HEK293 (cell line): Measurements from ENCODE around the gene TRMT44.

ENCODE experiments used
- ELK4 ChIP-seq: IDR thresholded peaks from 2 replicates; pipeline ENCODE4 v1.6.1; 2011; ENCODE audit warnings: mild to moderate bottlenecking, low read depth, low read length, borderline replicate concordance
- GLI4 ChIP-seq: fragments of 450-650 bp; formaldehyde crosslinking; IDR thresholded peaks from 2 replicates; pipeline ENCODE4 v1.5.1; 2016; ENCODE audit warnings: missing biosample characterization, missing genetic modification characterization
- KLF1 ChIP-seq: fragments of 450-650 bp; formaldehyde crosslinking; IDR thresholded peaks from 2 replicates; pipeline ENCODE4 v1.5.1; 2016; ENCODE audit warnings: missing biosample characterization, missing genetic modification characterization
- SCRT1 ChIP-seq: fragments of 450-650 bp; formaldehyde crosslinking; IDR thresholded peaks from 2 replicates; pipeline ENCODE4 v1.5.1; 2016; ENCODE audit warnings: missing biosample characterization, missing genetic modification characterization, borderline replicate concordance
- SETDB1 ChIP-seq: IDR thresholded peaks from one replicate; pipeline ENCODE4 v1.6.1; 2017; ENCODE audit warnings: mild to moderate bottlenecking, low read length, moderate library complexity, mixed read lengths; ENCODE audit not compliant: insufficient read length
- TCF7L2 ChIP-seq: IDR thresholded peaks from 2 replicates; pipeline ENCODE4 v1.6.1; 2011; ENCODE audit warnings: low read depth, mild to moderate bottlenecking, inconsistent platforms, low read length, moderate library complexity, borderline replicate concordance
- YY2 ChIP-seq: fragments of 450-650 bp; formaldehyde crosslinking; IDR thresholded peaks from 2 replicates; pipeline ENCODE4 v1.5.1; 2016; ENCODE audit warnings: missing biosample characterization, missing genetic modification characterization
- ZFP3 ChIP-seq: fragments of 450-650 bp; formaldehyde crosslinking; IDR thresholded peaks from 2 replicates; pipeline ENCODE4 v1.5.1; 2016; ENCODE audit warnings: low read depth, missing biosample characterization, missing genetic modification characterization
- ZFP37 ChIP-seq: fragments of 450-650 bp; formaldehyde crosslinking; IDR thresholded peaks from 2 replicates; pipeline ENCODE4 v1.5.1; 2016; ENCODE audit warnings: missing biosample characterization, missing genetic modification characterization
- ZFP69B ChIP-seq: fragments of 450-650 bp; formaldehyde crosslinking; IDR thresholded peaks from 2 replicates; pipeline ENCODE4 v1.5.1; 2016; ENCODE audit warnings: missing biosample characterization, missing genetic modification characterization
- ZNF132 ChIP-seq: fragments of 450-650 bp; formaldehyde crosslinking; IDR thresholded peaks from 2 replicates; pipeline ENCODE4 v1.5.1; 2017; ENCODE audit warnings: missing biosample characterization, missing genetic modification characterization, borderline replicate concordance
- ZNF138 ChIP-seq: fragments of 450-650 bp; formaldehyde crosslinking; IDR thresholded peaks from 2 replicates; pipeline ENCODE4 v1.5.1; 2016; ENCODE audit warnings: missing biosample characterization, missing genetic modification characterization, borderline replicate concordance
- ZNF140 ChIP-seq: fragments of 450-650 bp; formaldehyde crosslinking; IDR thresholded peaks from 2 replicates; pipeline ENCODE4 v1.5.1; 2016; ENCODE audit warnings: missing biosample characterization, missing genetic modification characterization
- ZNF155 ChIP-seq: fragments of 450-650 bp; formaldehyde crosslinking; IDR thresholded peaks from 2 replicates; pipeline ENCODE4 v1.5.1; 2016; ENCODE audit warnings: missing biosample characterization, missing genetic modification characterization
- ZNF211 ChIP-seq: fragments of 450-650 bp; formaldehyde crosslinking; IDR thresholded peaks from 2 replicates; pipeline ENCODE4 v1.5.1; 2016; ENCODE audit warnings: low read depth, missing biosample characterization, missing genetic modification characterization
- ZNF24 ChIP-seq: fragments of 450-650 bp; formaldehyde crosslinking; IDR thresholded peaks from 2 replicates; pipeline ENCODE4 v1.5.1; 2016; ENCODE audit warnings: missing biosample characterization, missing genetic modification characterization
- ZNF248 ChIP-seq: fragments of 450-650 bp; formaldehyde crosslinking; IDR thresholded peaks from 2 replicates; pipeline ENCODE4 v1.5.1; 2017; ENCODE audit warnings: missing biosample characterization, missing genetic modification characterization
- ZNF280C ChIP-seq: fragments of 450-650 bp; formaldehyde crosslinking; IDR thresholded peaks from 2 replicates; pipeline ENCODE4 v1.5.1; 2016; ENCODE audit warnings: missing biosample characterization, missing genetic modification characterization
- ZNF292 ChIP-seq: fragments of 450-650 bp; formaldehyde crosslinking; IDR thresholded peaks from 2 replicates; pipeline ENCODE4 v1.5.1; 2016; ENCODE audit warnings: low read depth, missing biosample characterization, missing genetic modification characterization, borderline replicate concordance
- ZNF311 ChIP-seq: fragments of 450-650 bp; formaldehyde crosslinking; IDR thresholded peaks from 2 replicates; pipeline ENCODE4 v1.5.1; 2017; ENCODE audit warnings: missing biosample characterization, missing genetic modification characterization, borderline replicate concordance
- ZNF341 ChIP-seq: fragments of 450-650 bp; formaldehyde crosslinking; IDR thresholded peaks from 2 replicates; pipeline ENCODE4; 2016; ENCODE audit warnings: low read depth, missing biosample characterization, missing genetic modification characterization
- ZNF398 ChIP-seq: fragments of 450-650 bp; formaldehyde crosslinking; IDR thresholded peaks from 2 replicates; pipeline ENCODE4 v1.5.1; 2017; ENCODE audit warnings: missing biosample characterization, missing genetic modification characterization
- ZNF510 ChIP-seq: fragments of 450-650 bp; formaldehyde crosslinking; IDR thresholded peaks from 2 replicates; pipeline ENCODE4 v1.5.1; 2018; ENCODE audit warnings: mild to moderate bottlenecking, missing genetic modification characterization, missing biosample characterization; ENCODE audit not compliant: insufficient replicate concordance
- ZNF521 ChIP-seq: fragments of 450-650 bp; formaldehyde crosslinking; IDR thresholded peaks from 2 replicates; pipeline ENCODE4 v1.5.1; 2017; ENCODE audit warnings: missing biosample characterization, mild to moderate bottlenecking, missing genetic modification characterization
- ZNF529 ChIP-seq: fragments of 450-650 bp; formaldehyde crosslinking; IDR thresholded peaks from 2 replicates; pipeline ENCODE4 v1.5.1; 2017; ENCODE audit warnings: missing genetic modification characterization, missing biosample characterization; ENCODE audit not compliant: insufficient replicate concordance
- ZNF530 ChIP-seq: fragments of 450-650 bp; formaldehyde crosslinking; IDR thresholded peaks from 2 replicates; pipeline ENCODE4 v1.5.1; 2016; ENCODE audit warnings: low read depth, missing biosample characterization, missing genetic modification characterization
- ZNF624 ChIP-seq: fragments of 450-650 bp; formaldehyde crosslinking; IDR thresholded peaks from 2 replicates; pipeline ENCODE4 v1.5.1; 2017; ENCODE audit warnings: missing biosample characterization, missing genetic modification characterization
- ZNF660 ChIP-seq: fragments of 450-650 bp; IDR thresholded peaks from 2 replicates; pipeline ENCODE4 v1.5.1; 2018; ENCODE audit warnings: missing biosample characterization, mild to moderate bottlenecking, missing genetic modification characterization
- ZNF670 ChIP-seq: fragments of 450-650 bp; formaldehyde crosslinking; IDR thresholded peaks from 2 replicates; pipeline ENCODE4 v1.5.1; 2016; ENCODE audit warnings: missing biosample characterization, missing genetic modification characterization, low read depth
- ZNF768 ChIP-seq: fragments of 450-650 bp; formaldehyde crosslinking; IDR thresholded peaks from 2 replicates; pipeline ENCODE4 v1.5.1; 2018; ENCODE audit warnings: missing biosample characterization, mild to moderate bottlenecking, missing genetic modification characterization
- ZNF777 ChIP-seq: fragments of 450-650 bp; formaldehyde crosslinking; IDR thresholded peaks from 2 replicates; pipeline ENCODE4 v1.5.1; 2017; ENCODE audit warnings: missing biosample characterization, missing genetic modification characterization, borderline replicate concordance
- ZNF792 ChIP-seq: fragments of 450-650 bp; formaldehyde crosslinking; IDR thresholded peaks from 2 replicates; pipeline ENCODE4 v1.5.1; 2016; ENCODE audit warnings: missing biosample characterization, missing genetic modification characterization
- ZNF837 ChIP-seq: fragments of 450-650 bp; formaldehyde crosslinking; IDR thresholded peaks from 2 replicates; pipeline ENCODE4 v1.5.1; 2016; ENCODE audit warnings: missing biosample characterization, missing genetic modification characterization
- ZNF843 ChIP-seq: fragments of 450-650 bp; formaldehyde crosslinking; IDR thresholded peaks from 2 replicates; pipeline ENCODE4 v1.5.1; 2016; ENCODE audit warnings: missing biosample characterization, missing genetic modification characterization
- TF ChIP-seq, protein P1 (sequence below): fragments of 450-650 bp; formaldehyde crosslinking; IDR thresholded peaks from 2 replicates; pipeline ENCODE4 v1.5.1; 2017; ENCODE audit warnings: missing biosample characterization, missing genetic modification characterization

Gene TRMT44

DNA sequence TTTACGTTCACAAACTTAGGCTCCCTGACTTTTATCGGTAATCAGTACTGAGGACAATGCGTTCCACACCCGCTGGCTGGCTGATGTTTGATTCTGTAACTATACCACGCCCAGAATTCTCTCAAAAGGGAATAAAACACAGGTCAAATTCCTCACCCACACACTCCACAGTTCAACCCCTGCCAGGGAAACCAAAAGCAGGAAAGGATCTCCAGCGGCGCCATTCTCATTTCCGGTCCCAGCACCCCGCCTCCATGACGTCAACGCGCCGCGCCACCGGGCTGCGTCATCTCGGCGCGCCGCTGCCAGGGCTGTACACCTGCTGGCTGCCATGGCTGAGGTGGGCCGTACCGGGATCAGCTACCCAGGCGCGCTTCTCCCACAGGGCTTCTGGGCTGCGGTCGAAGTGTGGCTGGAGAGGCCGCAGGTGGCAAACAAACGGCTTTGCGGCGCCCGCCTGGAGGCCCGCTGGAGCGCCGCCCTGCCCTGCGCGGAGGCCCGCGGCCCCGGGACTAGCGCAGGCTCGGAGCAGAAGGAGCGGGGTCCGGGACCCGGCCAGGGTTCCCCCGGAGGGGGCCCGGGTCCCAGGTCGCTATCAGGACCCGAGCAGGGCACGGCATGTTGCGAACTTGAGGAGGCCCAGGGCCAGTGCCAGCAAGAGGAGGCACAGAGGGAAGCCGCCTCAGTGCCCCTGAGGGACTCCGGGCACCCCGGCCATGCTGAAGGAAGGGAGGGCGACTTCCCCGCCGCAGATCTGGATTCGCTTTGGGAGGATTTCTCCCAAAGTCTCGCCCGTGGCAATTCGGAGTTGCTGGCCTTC is at the start of gene TRMT44, which contains the start of gene ACOX3 (continued):
- TF ChIP-seq ZFP69B (tag by site-specific recombination) (no peak), ZNF530 (tag by site-specific recombination) (no peak), ZFP37 (tag by site-specific recombination) (no peak), ZNF792 (tag by site-specific recombination) (no peak), ZNF311 (tag by site-specific recombination) (no peak), ZNF155 (tag by site-specific recombination) (no peak), SETDB1 (no peak), ZNF211 (tag by site-specific recombination) (no peak), ZNF140 (tag by site-specific recombination) (no peak), GLI4 (no peak), ZNF138 (no peak), ZNF777 (tag by site-specific recombination) (no peak), ZNF248 (tag by site-specific recombination) (no peak), YY2 (tag by site-specific recombination) (peak; percentile 91), ZNF670 (tag by site-specific recombination) (no peak), ZNF529 (tag by site-specific recombination) (no peak), TCF7L2 (no peak), ZNF837 (no peak), ZNF341 (tag by site-specific recombination) (0 out of 2 replicates have a peak, but pooled peaks have one; percentile 23), ZNF398 (tag by site-specific recombination) (no peak), ZNF521 (tag by site-specific recombination) (no peak), ZNF24 (tag by site-specific recombination) (0 out of 2 replicates have a peak, but pooled peaks have one; percentile 48), ZNF660 (tag by site-specific recombination) (no peak), ZNF768 (no peak), ZNF624 (no peak), ZNF280C (no peak), ZNF292 (tag by site-specific recombination) (no peak), ZNF510 (tag by site-specific recombination) (no peak), KLF1 (tag by site-specific recombination) (no peak), ZFP3 (no peak), ELK4 (peak; percentile 56; the same call in 1 of the 2 replicates), ZNF843 (no peak), ZNF132 (tag by site-specific recombination) (no peak), SCRT1 (tag by site-specific recombination) (peak; percentile 68; the same call in 1 of the 2 replicates)
- TF ChIP-seq, protein P1, sequence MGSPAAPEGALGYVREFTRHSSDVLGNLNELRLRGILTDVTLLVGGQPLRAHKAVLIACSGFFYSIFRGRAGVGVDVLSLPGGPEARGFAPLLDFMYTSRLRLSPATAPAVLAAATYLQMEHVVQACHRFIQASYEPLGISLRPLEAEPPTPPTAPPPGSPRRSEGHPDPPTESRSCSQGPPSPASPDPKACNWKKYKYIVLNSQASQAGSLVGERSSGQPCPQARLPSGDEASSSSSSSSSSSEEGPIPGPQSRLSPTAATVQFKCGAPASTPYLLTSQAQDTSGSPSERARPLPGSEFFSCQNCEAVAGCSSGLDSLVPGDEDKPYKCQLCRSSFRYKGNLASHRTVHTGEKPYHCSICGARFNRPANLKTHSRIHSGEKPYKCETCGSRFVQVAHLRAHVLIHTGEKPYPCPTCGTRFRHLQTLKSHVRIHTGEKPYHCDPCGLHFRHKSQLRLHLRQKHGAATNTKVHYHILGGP (tag by site-specific recombination), result no peak
